Bronchial epithelial cell (primary cell): ENCODE measurements around the gene ANKRD63. TPM values are rescaled to one million over a fixed set of nuclear protein-coding genes. Genes with fewer than 3 reads are reported as not detected.

Experiments
- DNase-seq: peaks from one replicate; pipeline ENCODE4 v3.0.0-alpha.2; 2010; ENCODE audit warnings: low read depth
- FAIRE-seq: peaks from 2 replicates; lab custom pipeline; 2011; peaks lifted over from hg19 to GRCh38; lab: Jason Lieb, UNC
- H3K27me3 ChIP-seq: 2 replicates; pipeline ENCODE4 v1.5.1; 2011; ENCODE audit warnings: low read length; ENCODE audit not compliant: control insufficient read depth, insufficient read depth
- H3K36me3 ChIP-seq: 2 replicates; pipeline ENCODE4 v1.5.1; 2011; ENCODE audit warnings: low read length; ENCODE audit not compliant: control insufficient read depth, insufficient read depth
- H3K4me3 ChIP-seq: 2 replicates; pipeline ENCODE4 v1.5.1; 2011; ENCODE audit warnings: mild to moderate bottlenecking, low read depth, low read length, control low read depth
- CTCF ChIP-seq: IDR thresholded peaks from 2 replicates; pipeline ENCODE4 v1.5.1; 2011; ENCODE audit warnings: mild to moderate bottlenecking, moderate library complexity, low read length, control low read depth, inconsistent platforms; ENCODE audit not compliant: insufficient read depth, severe bottlenecking
- total RNA-seq: library from RNA; depleted of rRNA; stranded (reverse); fragments of >200 nt; gene quantifications from 2 replicates; pipeline ENCODE4 v1.2.1, GENCODE V29; 2014

ANKRD63 gene
- total RNA-seq, 1 donor from 2014 or later, result not detected

GRCh38 chr15:40286794-40287193 is 3.9 kb upstream of the ANKRD63 start:
- Histone ChIP-seq H3K4me3 (no peak overlapping the region), H3K27me3 (peaks cover 13% of the 10 kb centered on the region), H3K36me3 (no peaks in the 10 kb centered on the region)
- FAIRE-seq (no peak), DNase-seq (no peak)
- no peak for TF ChIP-seq CTCF

GRCh38 chr15:40286061-40286532 is 3.2 kb upstream of the ANKRD63 start:
- no peak for TF ChIP-seq CTCF
- no peaks in the 10 kb centered on the region for H3K36me3 ChIP-seq
- DNase-seq (no peak), FAIRE-seq (no peak)
- H3K27me3 ChIP-seq, result peaks cover 18% of the 10 kb centered on the region
- H3K4me3 ChIP-seq, result no peak overlapping the region

GRCh38 chr15:40285554-40286011 is 2.7 kb upstream of the ANKRD63 start:
- Histone ChIP-seq H3K27me3 (peaks cover 22% of the 10 kb centered on the region), H3K36me3 (no peaks in the 10 kb centered on the region), H3K4me3 (no peak overlapping the region)
- DNase-seq (no peak), FAIRE-seq (no peak)
- TF ChIP-seq CTCF, result no peak

- no peak for TF ChIP-seq CTCF
- Histone ChIP-seq H3K4me3 (no peak overlapping the region), H3K27me3 (peaks cover 25% of the 10 kb centered on the region), H3K36me3 (no peaks in the 10 kb centered on the region)
- FAIRE-seq, result no peak
- no peak for DNase-seq
Observed at GRCh38 chr15:40285151-40285550, 2.3 kb upstream of the ANKRD63 start.

GRCh38 chr15:40283615-40284300 is 894 bp upstream of the ANKRD63 start:
- Histone ChIP-seq H3K27me3 (peaks cover 25% of the 10 kb centered on the region), H3K4me3 (no peak overlapping the region), H3K36me3 (no peaks in the 10 kb centered on the region)
- DNase-seq (no peak), FAIRE-seq (no peak)
- TF ChIP-seq CTCF, result no peak
